OCI-LY1 (cell line): ENCODE measurements around the gene TRPM2.

Source experiments
- H2AFZ ChIP-seq: fragments of 200-600 bp; sonication (generic), shearing (Covaris generic); 2 replicates; pipeline ENCODE4 v1.6.0; 2014; ENCODE audit warnings: antibody characterized with exemption, mild to moderate bottlenecking, low read length
- H3F3A ChIP-seq: fragments of 200-600 bp; sonication (generic), shearing (Covaris generic); 2 replicates; pipeline ENCODE4 v1.6.0; 2014; ENCODE audit warnings: mild to moderate bottlenecking, antibody characterized with exemption, low read length, moderate library complexity; ENCODE audit not compliant: insufficient read depth
- H3K27ac ChIP-seq: fragments of 200-600 bp; sonication (generic); 2 replicates; pipeline ENCODE4 v1.5.1; 2014; ENCODE audit warnings: low read length, mixed run types, mild to moderate bottlenecking, low read depth; ENCODE audit not compliant: poor library complexity, severe bottlenecking
- H3K27me3 ChIP-seq: fragments of 200-600 bp; sonication (generic); 2 replicates; pipeline ENCODE4 v1.6.0; 2014; ENCODE audit warnings: antibody characterized with exemption, mild to moderate bottlenecking, low read length, moderate library complexity; ENCODE audit not compliant: insufficient read depth
- H3K36me3 ChIP-seq: fragments of 200-600 bp; sonication (generic); 2 replicates; pipeline ENCODE4 v1.6.1; 2014; ENCODE audit warnings: mild to moderate bottlenecking, antibody characterized with exemption, low read length, moderate library complexity, mixed read lengths; ENCODE audit not compliant: insufficient read depth
- H3K4me1 ChIP-seq: fragments of 200-600 bp; sonication (generic); 2 replicates; pipeline ENCODE4 v1.5.1; 2014; ENCODE audit warnings: mild to moderate bottlenecking, low read length, moderate library complexity; ENCODE audit not compliant: insufficient read depth, severe bottlenecking
- H3K4me2 ChIP-seq: fragments of 200-600 bp; sonication (generic), shearing (Covaris generic); 2 replicates; pipeline ENCODE4 v1.6.1; 2014; ENCODE audit warnings: low read length
- H3K4me3 ChIP-seq: fragments of 200-600 bp; sonication (generic); 2 replicates; pipeline ENCODE4 v1.5.1; 2014; ENCODE audit warnings: low read length, low read depth, mild to moderate bottlenecking, mixed read lengths; ENCODE audit not compliant: poor library complexity, severe bottlenecking
- H3K79me2 ChIP-seq: fragments of 200-600 bp; shearing (Covaris generic); 2 replicates; pipeline ENCODE4 v1.6.1; 2016; ENCODE audit warnings: mixed run types, low read length, mixed read lengths; ENCODE audit not compliant: insufficient read depth
- H3K9ac ChIP-seq: fragments of 200-600 bp; sonication (generic), shearing (Covaris generic); 2 replicates; pipeline ENCODE4 v1.6.1; 2014; ENCODE audit warnings: mild to moderate bottlenecking, low read length, mixed read lengths
- H3K9me2 ChIP-seq: fragments of 200-600 bp; sonication (generic), shearing (Covaris generic); 2 replicates; pipeline ENCODE4 v1.6.1; 2014; ENCODE audit warnings: low read depth, mild to moderate bottlenecking, low read length, mixed read lengths
- H3K9me3 ChIP-seq: fragments of 200-600 bp; shearing (Covaris generic); 2 replicates; pipeline ENCODE4 v1.6.1; 2014; ENCODE audit warnings: low read length, mixed read lengths
- H4K20me1 ChIP-seq: fragments of 200-600 bp; sonication (generic), shearing (Covaris generic); 2 replicates; pipeline ENCODE4 v1.6.0; 2016; ENCODE audit warnings: mild to moderate bottlenecking, low read length; ENCODE audit not compliant: insufficient read depth
- EZH2 ChIP-seq: fragments of 200-600 bp; sonication (generic), shearing (Covaris generic); IDR thresholded peaks from 2 replicates; pipeline ENCODE4 v1.8.0; 2017; ENCODE audit warnings: borderline replicate concordance, mixed run types, mild to moderate bottlenecking, antibody characterized with exemption, low read length, moderate library complexity, mixed read lengths
- TF ChIP-seq, protein P1 (sequence below): fragments of 200-600 bp; sonication (generic), shearing (Covaris generic); IDR thresholded peaks from 2 replicates; pipeline ENCODE4 v1.5.1; 2017; ENCODE audit warnings: mild to moderate bottlenecking, antibody characterized with exemption, low read length, moderate library complexity, mixed read lengths

TRPM2 gene

GRCh38 chr21:44314128-44314527, 39.3 kb upstream of the TRPM2 start:
- H3K27me3 ChIP-seq, result no peaks in the 10 kb centered on the region
- no peaks in the 10 kb centered on the region for H3F3A ChIP-seq
- no peaks in the 10 kb centered on the region for H3K79me2 ChIP-seq
- H3K36me3 ChIP-seq, result peaks cover 55% of the 10 kb centered on the region
- no peak overlapping the region for H3K9ac ChIP-seq
- H3K4me3 ChIP-seq, result no peak overlapping the region
- H2AFZ ChIP-seq, result no peak overlapping the region
- H3K9me2 ChIP-seq, result no peaks in the 10 kb centered on the region
- H3K9me3 ChIP-seq, result no peaks in the 10 kb centered on the region
- no peaks in the 10 kb centered on the region for H4K20me1 ChIP-seq
- H3K4me2 ChIP-seq, result no peak overlapping the region
- H3K27ac ChIP-seq, result no peak overlapping the region
- H3K4me1 ChIP-seq, result no peaks in the 10 kb centered on the region
- TF ChIP-seq, protein P1, sequence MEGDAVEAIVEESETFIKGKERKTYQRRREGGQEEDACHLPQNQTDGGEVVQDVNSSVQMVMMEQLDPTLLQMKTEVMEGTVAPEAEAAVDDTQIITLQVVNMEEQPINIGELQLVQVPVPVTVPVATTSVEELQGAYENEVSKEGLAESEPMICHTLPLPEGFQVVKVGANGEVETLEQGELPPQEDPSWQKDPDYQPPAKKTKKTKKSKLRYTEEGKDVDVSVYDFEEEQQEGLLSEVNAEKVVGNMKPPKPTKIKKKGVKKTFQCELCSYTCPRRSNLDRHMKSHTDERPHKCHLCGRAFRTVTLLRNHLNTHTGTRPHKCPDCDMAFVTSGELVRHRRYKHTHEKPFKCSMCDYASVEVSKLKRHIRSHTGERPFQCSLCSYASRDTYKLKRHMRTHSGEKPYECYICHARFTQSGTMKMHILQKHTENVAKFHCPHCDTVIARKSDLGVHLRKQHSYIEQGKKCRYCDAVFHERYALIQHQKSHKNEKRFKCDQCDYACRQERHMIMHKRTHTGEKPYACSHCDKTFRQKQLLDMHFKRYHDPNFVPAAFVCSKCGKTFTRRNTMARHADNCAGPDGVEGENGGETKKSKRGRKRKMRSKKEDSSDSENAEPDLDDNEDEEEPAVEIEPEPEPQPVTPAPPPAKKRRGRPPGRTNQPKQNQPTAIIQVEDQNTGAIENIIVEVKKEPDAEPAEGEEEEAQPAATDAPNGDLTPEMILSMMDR, result no peak
- no peak for TF ChIP-seq EZH2

GRCh38 chr21:44314561-44314960, 38.9 kb upstream of the TRPM2 start:
- H3K9ac ChIP-seq, result no peak overlapping the region
- H2AFZ ChIP-seq, result no peak overlapping the region
- H3K36me3 ChIP-seq, result peaks cover 55% of the 10 kb centered on the region
- H3F3A ChIP-seq, result no peaks in the 10 kb centered on the region
- H3K9me2 ChIP-seq, result no peaks in the 10 kb centered on the region
- no peak for TF ChIP-seq EZH2
- TF ChIP-seq, protein P1, result no peak
- H4K20me1 ChIP-seq, result no peaks in the 10 kb centered on the region
- no peak overlapping the region for H3K27ac ChIP-seq
- no peaks in the 10 kb centered on the region for H3K27me3 ChIP-seq
- H3K79me2 ChIP-seq, result no peaks in the 10 kb centered on the region
- no peak overlapping the region for H3K4me2 ChIP-seq
- H3K9me3 ChIP-seq, result no peaks in the 10 kb centered on the region
- no peak overlapping the region for H3K4me3 ChIP-seq
- H3K4me1 ChIP-seq, result no peaks in the 10 kb centered on the region

- no peaks in the 10 kb centered on the region for H4K20me1 ChIP-seq
- no peak overlapping the region for H3K27ac ChIP-seq
- H3K9me2 ChIP-seq, result no peaks in the 10 kb centered on the region
- no peaks in the 10 kb centered on the region for H3K4me1 ChIP-seq
- H3K27me3 ChIP-seq, result no peaks in the 10 kb centered on the region
- no peak for TF ChIP-seq EZH2
- TF ChIP-seq, protein P1, result no peak
- no peaks in the 10 kb centered on the region for H3K79me2 ChIP-seq
- no peak overlapping the region for H3K4me2 ChIP-seq
- no peaks in the 10 kb centered on the region for H3K9me3 ChIP-seq
- no peak overlapping the region for H3K9ac ChIP-seq
- H2AFZ ChIP-seq, result no peak overlapping the region
- no peak overlapping the region for H3K4me3 ChIP-seq
- H3K36me3 ChIP-seq, result peaks cover 49% of the 10 kb centered on the region
- H3F3A ChIP-seq, result no peaks in the 10 kb centered on the region
Measured at GRCh38 chr21:44315691-44316203, 37.7 kb upstream of the TRPM2 start.
